OCI-LY1 (cell line): ENCODE results near the gene GPRC5B.

Experiments
- EZH2 ChIP-seq: fragments of 200-600 bp; sonication (generic), shearing (Covaris generic); IDR thresholded peaks from 2 replicates; pipeline ENCODE4 v1.8.0; 2017; ENCODE audit warnings: borderline replicate concordance, mixed run types, mild to moderate bottlenecking, antibody characterized with exemption, low read length, moderate library complexity, mixed read lengths
- TF ChIP-seq, protein P1 (sequence below): fragments of 200-600 bp; sonication (generic), shearing (Covaris generic); IDR thresholded peaks from 2 replicates; pipeline ENCODE4 v1.5.1; 2017; ENCODE audit warnings: mild to moderate bottlenecking, antibody characterized with exemption, low read length, moderate library complexity, mixed read lengths

GRCh38 chr16:19831678-19832077 lies 53.0 kb downstream of the GPRC5B start:
- TF ChIP-seq, protein P1, sequence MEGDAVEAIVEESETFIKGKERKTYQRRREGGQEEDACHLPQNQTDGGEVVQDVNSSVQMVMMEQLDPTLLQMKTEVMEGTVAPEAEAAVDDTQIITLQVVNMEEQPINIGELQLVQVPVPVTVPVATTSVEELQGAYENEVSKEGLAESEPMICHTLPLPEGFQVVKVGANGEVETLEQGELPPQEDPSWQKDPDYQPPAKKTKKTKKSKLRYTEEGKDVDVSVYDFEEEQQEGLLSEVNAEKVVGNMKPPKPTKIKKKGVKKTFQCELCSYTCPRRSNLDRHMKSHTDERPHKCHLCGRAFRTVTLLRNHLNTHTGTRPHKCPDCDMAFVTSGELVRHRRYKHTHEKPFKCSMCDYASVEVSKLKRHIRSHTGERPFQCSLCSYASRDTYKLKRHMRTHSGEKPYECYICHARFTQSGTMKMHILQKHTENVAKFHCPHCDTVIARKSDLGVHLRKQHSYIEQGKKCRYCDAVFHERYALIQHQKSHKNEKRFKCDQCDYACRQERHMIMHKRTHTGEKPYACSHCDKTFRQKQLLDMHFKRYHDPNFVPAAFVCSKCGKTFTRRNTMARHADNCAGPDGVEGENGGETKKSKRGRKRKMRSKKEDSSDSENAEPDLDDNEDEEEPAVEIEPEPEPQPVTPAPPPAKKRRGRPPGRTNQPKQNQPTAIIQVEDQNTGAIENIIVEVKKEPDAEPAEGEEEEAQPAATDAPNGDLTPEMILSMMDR = no peak
- TF ChIP-seq EZH2 = no peak
